Astrocyte of the spinal cord (primary cell): Measurements from ENCODE around the gene OTOG.

Experiments
- DNase-seq: peaks from one replicate; pipeline ENCODE4 v3.0.0; 2011; ENCODE audit warnings: low read depth, low spot score
- H3K4me3 ChIP-seq: 2 replicates; pipeline ENCODE4 v1.5.1; 2011; ENCODE audit warnings: low read depth, mild to moderate bottlenecking, low read length, moderate library complexity
- CTCF ChIP-seq: IDR thresholded peaks from 2 replicates; pipeline ENCODE4 v1.5.1; 2012; ENCODE audit warnings: low read depth, mild to moderate bottlenecking, low read length, inconsistent platforms
- in situ Hi-C: cut with HindIII; loops from 2 replicates; pipeline ENCODE4 v1.10.0; 2017; ENCODE audit warnings: low sequenced_read_pairs

Gene OTOG

GRCh38 chr11:17603056-17603825 lies 56.2 kb downstream of the OTOG start:
- DNase-seq: no peak
- no peak for TF ChIP-seq CTCF
- in situ Hi-C loops: no loop called here
- no peak overlapping the region for H3K4me3 ChIP-seq

GRCh38 chr11:17604201-17604914 lies 57.3 kb downstream of the OTOG start:
- no peak for TF ChIP-seq CTCF
- no peak overlapping the region for H3K4me3 ChIP-seq
- DNase-seq: no peak
- in situ Hi-C loops: no loop called here

- in situ Hi-C loops: no loop called here
- no peak for TF ChIP-seq CTCF
- no peak overlapping the region for H3K4me3 ChIP-seq
- no peak for DNase-seq
Measured at GRCh38 chr11:17604915-17605233, 57.8 kb downstream of the OTOG start.

- no peak overlapping the region for H3K4me3 ChIP-seq
- no peak for TF ChIP-seq CTCF
- in situ Hi-C loops: no loop called here
- no peak for DNase-seq
Measured at GRCh38 chr11:17605651-17606122, 58.6 kb downstream of the OTOG start.

- no peak overlapping the region for H3K4me3 ChIP-seq
- in situ Hi-C loops: no loop called here
- DNase-seq: no peak
- TF ChIP-seq CTCF: no peak
Measured at GRCh38 chr11:17606233-17607082, 59.4 kb downstream of the OTOG start.

GRCh38 chr11:17607083-17607429 lies 60.0 kb downstream of the OTOG start:
- no peak for DNase-seq
- in situ Hi-C loops: no loop called here
- H3K4me3 ChIP-seq: no peak overlapping the region
- no peak for TF ChIP-seq CTCF
